ENCODE data around the gene AP4E1. TPM values are rescaled to one million over a fixed set of nuclear protein-coding genes. Genes with fewer than 3 reads are reported as not detected.

AP4E1 gene
- total RNA-seq, 1 experiment from 2014 or later: 10.1 TPM

- Histone ChIP-seq H3K9me2 (ENCODE audit: insufficient read depth) (no peaks in the 10 kb centered on the region), H3K4me1 (ENCODE audit: control insufficient read depth in 1 of 2, insufficient read depth in 2 of 2, low read length in 2 of 2) (no peaks in the 10 kb centered on the region), H3K4me2 (ENCODE audit: low read length) (no peak overlapping the region), H2AFZ (ENCODE audit: low read depth, low read length, poor library complexity, severe bottlenecking) (no peak overlapping the region), H3K79me2 (ENCODE audit: insufficient read depth, low read length) (no peaks in the 10 kb centered on the region), H3K27ac (ENCODE audit: low read depth, low read length) (no peak overlapping the region), H3K27me3 (ENCODE audit: insufficient read depth, low read length) (no peaks in the 10 kb centered on the region), H3K9ac (ENCODE audit: low read length) (no peak overlapping the region), H3K4me3 (replicated peaks in 1 of 2; ENCODE audit: low read depth in 1 of 2, low read length in 2 of 2) (no peak overlapping the region), H4K20me1 (ENCODE audit: insufficient read depth) (no peaks in the 10 kb centered on the region), H3K36me3 (ENCODE audit: control insufficient read depth in 1 of 2, insufficient read depth in 2 of 2, low read length in 2 of 2) (no peaks in the 10 kb centered on the region), H3K9me3 (ENCODE audit: control insufficient read depth in 1 of 2, insufficient read depth in 1 of 2, low read depth in 1 of 2, low read length in 2 of 2) (no peaks in the 10 kb centered on the region; a peak in 1 of 4 replicates)
- DNase-seq (ENCODE audit: low read depth, low spot score): no peak
- no peak for ATAC-seq
- CTCF ChIA-PET: no interaction called here
- POLR2A ChIA-PET: no interaction called here
- intact Hi-C loops (cut with micrococcal nuclease): no loop called here
- BruUV-seq (replicated peaks): no TSS peak
- TF ChIP-seq RAD21 (IDR thresholded peaks at IDR 0.05; ENCODE audit: low read depth) (no peak), TCF7L2 (IDR thresholded peaks at IDR 0.05; ENCODE audit: borderline replicate concordance, extremely low read depth, insufficient read depth, insufficient read length) (no peak), SRF (IDR thresholded peaks at IDR 0.05; ENCODE audit: low read depth) (no peak), ELF1 (IDR thresholded peaks at IDR 0.05; ENCODE audit: borderline replicate concordance, low read depth) (no peak), EZH2 (IDR thresholded peaks at IDR 0.05) (no peak), ZNF274 (IDR thresholded peaks at IDR 0.05; ENCODE audit: low read depth, low read length) (no peak), POLR2A (IDR thresholded peaks at IDR 0.05; ENCODE audit: borderline replicate concordance, extremely low read depth, insufficient read depth, insufficient read length) (no peak)
- RAD21 ChIA-PET (ENCODE audit: low non-redundant PET in 1 of 2, low total read pairs in 2 of 2, uncharacterized antibody in 2 of 2, unreplicated experiment in 2 of 2): no interaction called here
These were observed 115.0 kb downstream of the AP4E1 start for GRCh38 chr15:51023499-51023898.

- TF ChIP-seq EZH2phosphoT487 (IDR thresholded peaks at IDR 0.05; ENCODE audit: borderline replicate concordance): no peak
- TF ChIP-seq FOSL1 (IDR thresholded peaks at IDR 0.05; ENCODE audit: low read depth): no peak
- no peak for TF ChIP-seq REST (IDR thresholded peaks at IDR 0.05; ENCODE audit: low read depth)
- no peak for TF ChIP-seq ATF3 (IDR thresholded peaks at IDR 0.05)
- TF ChIP-seq CTCF (IDR thresholded peaks at IDR 0.05 in 2 of 3, conservative IDR thresholded peaks at IDR 0.05 in 1 of 3; ENCODE audit: borderline replicate concordance in 1 of 3, insufficient read depth in 1 of 3, low read depth in 2 of 3, low read length in 2 of 3): no peak
- TF ChIP-seq MAX (IDR thresholded peaks at IDR 0.05): no peak
- CTCF ChIA-PET: no interaction called here
- Histone ChIP-seq H3K4me3 (replicated peaks in 1 of 2; ENCODE audit: low read depth in 1 of 2, low read length in 2 of 2) (no peak overlapping the region), H4K20me1 (ENCODE audit: insufficient read depth) (no peaks in the 10 kb centered on the region), H3K79me2 (ENCODE audit: insufficient read depth, low read length) (no peaks in the 10 kb centered on the region), H3K27ac (ENCODE audit: low read depth, low read length) (no peak overlapping the region), H3K9ac (ENCODE audit: low read length) (no peak overlapping the region), H3K4me1 (ENCODE audit: control insufficient read depth in 1 of 2, insufficient read depth in 2 of 2, low read length in 2 of 2) (no peaks in the 10 kb centered on the region), H3K9me3 (ENCODE audit: control insufficient read depth in 1 of 2, insufficient read depth in 1 of 2, low read depth in 1 of 2, low read length in 2 of 2) (no peaks in the 10 kb centered on the region), H3K4me2 (ENCODE audit: low read length) (no peak overlapping the region), H3K9me2 (ENCODE audit: insufficient read depth) (no peaks in the 10 kb centered on the region), H2AFZ (ENCODE audit: low read depth, low read length, poor library complexity, severe bottlenecking) (no peak overlapping the region), H3K36me3 (ENCODE audit: control insufficient read depth in 1 of 2, insufficient read depth in 2 of 2, low read length in 2 of 2) (no peaks in the 10 kb centered on the region), H3K27me3 (ENCODE audit: insufficient read depth, low read length) (no peaks in the 10 kb centered on the region)
- DNase-seq (ENCODE audit: low read depth, low spot score) (no peak), ATAC-seq (no peak)
- intact Hi-C loops (cut with micrococcal nuclease): no loop called here
- RAD21 ChIA-PET (ENCODE audit: low non-redundant PET in 1 of 2, low total read pairs in 2 of 2, uncharacterized antibody in 2 of 2, unreplicated experiment in 2 of 2): no interaction called here
- no TSS peak for BruUV-seq (replicated peaks)
- POLR2A ChIA-PET: no interaction called here
These were observed 116.4 kb downstream of the AP4E1 start for GRCh38 chr15:51024735-51025453.
